ENCODE results near the gene CD81. TPM values are rescaled to one million over a fixed set of nuclear protein-coding genes. Genes with fewer than 3 reads are reported as not detected.

CD81 gene
- total RNA-seq, 1 experiment from 2014 or later: 296 TPM

DNA sequence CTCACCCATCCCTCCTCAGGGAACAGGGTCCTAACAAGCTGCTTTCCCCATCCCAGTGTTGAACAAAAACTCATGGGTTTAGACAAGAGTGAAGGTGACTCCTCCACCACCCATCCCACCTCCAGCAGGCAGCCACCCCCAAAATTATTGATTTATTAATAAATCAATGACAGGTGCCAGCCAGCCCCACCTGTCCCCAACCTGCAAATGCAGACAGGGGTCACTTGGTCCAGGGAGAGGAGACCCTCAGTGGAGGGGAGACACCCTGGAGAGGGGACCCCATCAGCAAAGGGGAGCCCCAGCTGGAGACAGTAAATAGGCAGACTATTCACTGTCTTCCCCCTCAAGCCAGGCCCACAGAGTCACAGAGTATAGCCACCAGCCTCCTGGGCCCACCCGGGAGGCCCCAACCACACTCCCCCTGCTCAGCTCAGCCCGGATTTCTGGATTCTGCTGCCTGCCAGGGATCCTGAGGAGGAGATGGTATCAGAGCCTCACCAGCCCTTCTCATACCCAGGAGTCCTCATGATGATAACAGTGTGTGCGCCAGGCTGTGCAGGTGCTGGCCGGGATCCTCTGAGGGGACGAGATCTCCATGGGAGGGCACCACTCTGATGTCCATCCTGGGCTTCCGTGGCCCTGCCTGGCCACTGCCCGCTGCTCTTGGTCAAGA lies 8.8 kb upstream of the CD81 start:
- ChIA-PET POLR2A (interaction anchor here (2.8 kb wide), 1 partner anchor 9 kb away, joined by 14 read pairs; the partner anchor contains the start of gene CD81), RAD21 (ENCODE audit: low non-redundant PET in 1 of 2, low total read pairs in 2 of 2, uncharacterized antibody in 2 of 2, unreplicated experiment in 2 of 2) (no interaction called here), CTCF (no interaction called here)
- ATAC-seq (no peak; the same call in 1 of the 2 replicates), DNase-seq (ENCODE audit: low read depth, low spot score) (no peak)
- H3K4me1 ChIP-seq (ENCODE audit: control insufficient read depth in 1 of 2, insufficient read depth in 2 of 2, low read length in 2 of 2): no peaks in the 10 kb centered on the region
- no peak overlapping the region for H2AFZ ChIP-seq (ENCODE audit: low read depth, low read length, poor library complexity, severe bottlenecking)
- H3K36me3 ChIP-seq (ENCODE audit: control insufficient read depth in 1 of 2, insufficient read depth in 2 of 2, low read length in 2 of 2): no peaks in the 10 kb centered on the region
- H4K20me1 ChIP-seq (ENCODE audit: insufficient read depth): no peaks in the 10 kb centered on the region
- H3K4me2 ChIP-seq (ENCODE audit: low read length): no peak overlapping the region
- no peak overlapping the region for H3K9ac ChIP-seq (ENCODE audit: low read length)
- H3K9me3 ChIP-seq (ENCODE audit: control insufficient read depth in 1 of 2, insufficient read depth in 1 of 2, low read depth in 1 of 2, low read length in 2 of 2): no peaks in the 10 kb centered on the region
- H3K79me2 ChIP-seq (ENCODE audit: insufficient read depth, low read length): no peaks in the 10 kb centered on the region
- intact Hi-C loops (cut with micrococcal nuclease): no loop called here
- H3K27ac ChIP-seq (ENCODE audit: low read depth, low read length): no peak overlapping the region
- H3K9me2 ChIP-seq (ENCODE audit: insufficient read depth): no peaks in the 10 kb centered on the region
- 0 out of 2 replicates have a peak, but pooled peaks cover 5% of the 10 kb centered on the region for H3K27me3 ChIP-seq (ENCODE audit: insufficient read depth, low read length)
- H3K4me3 ChIP-seq (replicated peaks in 1 of 2; ENCODE audit: low read depth in 1 of 2, low read length in 2 of 2): no peak overlapping the region
- BruUV-seq (replicated peaks): no TSS peak
- TF ChIP-seq SIN3A (IDR thresholded peaks at IDR 0.05; ENCODE audit: low read depth) (no peak), EZH2 (IDR thresholded peaks at IDR 0.05) (no peak), FOSL1 (IDR thresholded peaks at IDR 0.05; ENCODE audit: low read depth) (no peak), POLR2AphosphoS5 (IDR thresholded peaks at IDR 0.05; ENCODE audit: low read depth, low read length) (no peak), EZH2phosphoT487 (IDR thresholded peaks at IDR 0.05; ENCODE audit: borderline replicate concordance) (no peak)

- intact Hi-C loops (cut with micrococcal nuclease): no loop called here
- Histone ChIP-seq H3K79me2 (ENCODE audit: insufficient read depth, low read length) (no peaks in the 10 kb centered on the region), H2AFZ (ENCODE audit: low read depth, low read length, poor library complexity, severe bottlenecking) (no peak overlapping the region), H3K4me2 (ENCODE audit: low read length) (no peak overlapping the region), H3K9ac (ENCODE audit: low read length) (no peak overlapping the region), H4K20me1 (ENCODE audit: insufficient read depth) (no peaks in the 10 kb centered on the region), H3K9me3 (ENCODE audit: control insufficient read depth in 1 of 2, insufficient read depth in 1 of 2, low read depth in 1 of 2, low read length in 2 of 2) (no peaks in the 10 kb centered on the region), H3K4me3 (replicated peaks in 1 of 2; ENCODE audit: low read depth in 1 of 2, low read length in 2 of 2) (no peak overlapping the region), H3K9me2 (ENCODE audit: insufficient read depth) (no peaks in the 10 kb centered on the region), H3K36me3 (ENCODE audit: control insufficient read depth in 1 of 2, insufficient read depth in 2 of 2, low read length in 2 of 2) (no peaks in the 10 kb centered on the region), H3K27ac (ENCODE audit: low read depth, low read length) (no peak overlapping the region), H3K27me3 (ENCODE audit: insufficient read depth, low read length) (0 out of 2 replicates have a peak, but pooled peaks cover 5% of the 10 kb centered on the region), H3K4me1 (ENCODE audit: control insufficient read depth in 1 of 2, insufficient read depth in 2 of 2, low read length in 2 of 2) (no peaks in the 10 kb centered on the region)
- POLR2A ChIA-PET: interaction anchor here (2.8 kb wide), 1 partner anchor 9 kb away, joined by 14 read pairs; the partner anchor contains the start of gene CD81
- ATAC-seq (no peak), DNase-seq (ENCODE audit: low read depth, low spot score) (no peak)
- CTCF ChIA-PET: no interaction called here
- RAD21 ChIA-PET (ENCODE audit: low non-redundant PET in 1 of 2, low total read pairs in 2 of 2, uncharacterized antibody in 2 of 2, unreplicated experiment in 2 of 2): no interaction called here
- no TSS peak for BruUV-seq (replicated peaks)
- no peak for TF ChIP-seq SRF (IDR thresholded peaks at IDR 0.05; ENCODE audit: low read depth)
- TF ChIP-seq SIN3A (IDR thresholded peaks at IDR 0.05; ENCODE audit: low read depth): no peak
- no peak for TF ChIP-seq RAD21 (IDR thresholded peaks at IDR 0.05; ENCODE audit: low read depth)
- TF ChIP-seq TCF7L2 (IDR thresholded peaks at IDR 0.05; ENCODE audit: borderline replicate concordance, extremely low read depth, insufficient read depth, insufficient read length): no peak
- TF ChIP-seq, protein P1, sequence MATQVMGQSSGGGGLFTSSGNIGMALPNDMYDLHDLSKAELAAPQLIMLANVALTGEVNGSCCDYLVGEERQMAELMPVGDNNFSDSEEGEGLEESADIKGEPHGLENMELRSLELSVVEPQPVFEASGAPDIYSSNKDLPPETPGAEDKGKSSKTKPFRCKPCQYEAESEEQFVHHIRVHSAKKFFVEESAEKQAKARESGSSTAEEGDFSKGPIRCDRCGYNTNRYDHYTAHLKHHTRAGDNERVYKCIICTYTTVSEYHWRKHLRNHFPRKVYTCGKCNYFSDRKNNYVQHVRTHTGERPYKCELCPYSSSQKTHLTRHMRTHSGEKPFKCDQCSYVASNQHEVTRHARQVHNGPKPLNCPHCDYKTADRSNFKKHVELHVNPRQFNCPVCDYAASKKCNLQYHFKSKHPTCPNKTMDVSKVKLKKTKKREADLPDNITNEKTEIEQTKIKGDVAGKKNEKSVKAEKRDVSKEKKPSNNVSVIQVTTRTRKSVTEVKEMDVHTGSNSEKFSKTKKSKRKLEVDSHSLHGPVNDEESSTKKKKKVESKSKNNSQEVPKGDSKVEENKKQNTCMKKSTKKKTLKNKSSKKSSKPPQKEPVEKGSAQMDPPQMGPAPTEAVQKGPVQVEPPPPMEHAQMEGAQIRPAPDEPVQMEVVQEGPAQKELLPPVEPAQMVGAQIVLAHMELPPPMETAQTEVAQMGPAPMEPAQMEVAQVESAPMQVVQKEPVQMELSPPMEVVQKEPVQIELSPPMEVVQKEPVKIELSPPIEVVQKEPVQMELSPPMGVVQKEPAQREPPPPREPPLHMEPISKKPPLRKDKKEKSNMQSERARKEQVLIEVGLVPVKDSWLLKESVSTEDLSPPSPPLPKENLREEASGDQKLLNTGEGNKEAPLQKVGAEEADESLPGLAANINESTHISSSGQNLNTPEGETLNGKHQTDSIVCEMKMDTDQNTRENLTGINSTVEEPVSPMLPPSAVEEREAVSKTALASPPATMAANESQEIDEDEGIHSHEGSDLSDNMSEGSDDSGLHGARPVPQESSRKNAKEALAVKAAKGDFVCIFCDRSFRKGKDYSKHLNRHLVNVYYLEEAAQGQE (IDR thresholded peaks at IDR 0.05; ENCODE audit: low read depth): no peak
- TF ChIP-seq, protein P2, sequence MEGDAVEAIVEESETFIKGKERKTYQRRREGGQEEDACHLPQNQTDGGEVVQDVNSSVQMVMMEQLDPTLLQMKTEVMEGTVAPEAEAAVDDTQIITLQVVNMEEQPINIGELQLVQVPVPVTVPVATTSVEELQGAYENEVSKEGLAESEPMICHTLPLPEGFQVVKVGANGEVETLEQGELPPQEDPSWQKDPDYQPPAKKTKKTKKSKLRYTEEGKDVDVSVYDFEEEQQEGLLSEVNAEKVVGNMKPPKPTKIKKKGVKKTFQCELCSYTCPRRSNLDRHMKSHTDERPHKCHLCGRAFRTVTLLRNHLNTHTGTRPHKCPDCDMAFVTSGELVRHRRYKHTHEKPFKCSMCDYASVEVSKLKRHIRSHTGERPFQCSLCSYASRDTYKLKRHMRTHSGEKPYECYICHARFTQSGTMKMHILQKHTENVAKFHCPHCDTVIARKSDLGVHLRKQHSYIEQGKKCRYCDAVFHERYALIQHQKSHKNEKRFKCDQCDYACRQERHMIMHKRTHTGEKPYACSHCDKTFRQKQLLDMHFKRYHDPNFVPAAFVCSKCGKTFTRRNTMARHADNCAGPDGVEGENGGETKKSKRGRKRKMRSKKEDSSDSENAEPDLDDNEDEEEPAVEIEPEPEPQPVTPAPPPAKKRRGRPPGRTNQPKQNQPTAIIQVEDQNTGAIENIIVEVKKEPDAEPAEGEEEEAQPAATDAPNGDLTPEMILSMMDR (IDR thresholded peaks at IDR 0.05 in 2 of 3, conservative IDR thresholded peaks at IDR 0.05 in 1 of 3; ENCODE audit: borderline replicate concordance in 1 of 3, insufficient read depth in 1 of 3, low read depth in 2 of 3, low read length in 2 of 3): no peak
- TF ChIP-seq EGR1 (IDR thresholded peaks at IDR 0.05; ENCODE audit: low read depth): no peak
- no peak for TF ChIP-seq ZFX (IDR thresholded peaks at IDR 0.05)
- no peak for TF ChIP-seq EZH2 (IDR thresholded peaks at IDR 0.05)
- TF ChIP-seq JUND (IDR thresholded peaks at IDR 0.05): no peak
- TF ChIP-seq ELF1 (IDR thresholded peaks at IDR 0.05; ENCODE audit: borderline replicate concordance, low read depth): no peak
- TF ChIP-seq EZH2phosphoT487 (IDR thresholded peaks at IDR 0.05; ENCODE audit: borderline replicate concordance): no peak
- TF ChIP-seq YY1 (IDR thresholded peaks at IDR 0.05; ENCODE audit: extremely low read depth, insufficient replicate concordance, low read depth, low read length): no peak
- no peak for TF ChIP-seq FOSL1 (IDR thresholded peaks at IDR 0.05; ENCODE audit: low read depth)
These were observed 8.3 kb upstream of the CD81 start for GRCh38 chr11:2368851-2369180.

All from HCT116 (cell line).